Heart left ventricle (tissue), 16 donors: ENCODE results near the gene TRABD2A. TPM values are rescaled to one million over a fixed set of nuclear protein-coding genes. Genes with fewer than 3 reads are reported as not detected.
"Not testable (repeated sequence)": the region's sequence is repeated elsewhere in the genome, so short reads cannot be mapped to it uniquely, and the experiment has no call there.

Source experiments
- ATAC-seq, 4 donors: fragments of 200-7000 bp; cut with Tn5 transposase; one replicate each; pipeline ENCODE4 v1.9.1; 2020 to 2022; ENCODE audit warnings: moderate library complexity in 4 of 4, mild to moderate bottlenecking in 3 of 4, moderate number of reproducible peaks in 1 of 4
- DNase-seq, 5 donors: peaks; one replicate each; pipeline ENCODE4 v3.0.0-alpha.2; 2020
- H3K27ac ChIP-seq, 12 donors: fragments of 200-600 bp; sonication (generic) in 4 of 12; one replicate each; pipeline versions ENCODE4 v1.5.0 to v1.8.0; 2016 to 2022; ENCODE audit warnings: mild to moderate bottlenecking in 2 of 12
- H3K27me3 ChIP-seq, 9 donors: fragments of 200-600 bp; sonication (generic) in 2 of 9; one replicate each; pipeline versions ENCODE4 v1.5.1 to v1.8.0; 2016 to 2022; ENCODE audit warnings: mild to moderate bottlenecking in 3 of 9
- H3K36me3 ChIP-seq, 9 donors: fragments of 200-600 bp; sonication (generic) in 2 of 9; one replicate each; pipeline versions ENCODE4 v1.5.0 to v1.8.0; 2018 to 2022; ENCODE audit warnings: mild to moderate bottlenecking in 2 of 9
- H3K4me1 ChIP-seq, 12 donors: fragments of 200-600 bp; sonication (generic) in 4 of 12; one replicate each; pipeline versions ENCODE4 v1.5.0 to v1.8.0; 2016 to 2022; ENCODE audit warnings: mild to moderate bottlenecking in 3 of 12
- H3K4me3 ChIP-seq, 12 donors: fragments of 200-600 bp; sonication (generic) in 4 of 12; one replicate each; pipeline versions ENCODE4 v1.5.0 to v1.8.0; 2017 to 2022; ENCODE audit warnings: mild to moderate bottlenecking in 9 of 12, moderate library complexity in 4 of 12
- H3K9me3 ChIP-seq, 12 donors: fragments of 200-600 bp; sonication (generic) in 4 of 12; one replicate each; pipeline versions ENCODE4 v1.5.0 to v1.8.0; 2016 to 2022; ENCODE audit warnings: mild to moderate bottlenecking in 1 of 12
- CTCF ChIP-seq, 12 donors: fragments of 200-600 bp; sonication (generic) in 4 of 12; IDR thresholded peaks; one replicate each; pipeline versions ENCODE4 v1.5.0 to v1.8.0; 2018 to 2022; ENCODE audit warnings: antibody characterized with exemption in 12 of 12, mild to moderate bottlenecking in 5 of 12
- POLR2A ChIP-seq, 2 donors: fragments of 450-650 bp; IDR thresholded peaks; one replicate each; pipeline ENCODE4 v1.6.1; 2017; ENCODE audit warnings: antibody characterized with exemption in 2 of 2, mild to moderate bottlenecking in 2 of 2, moderate library complexity in 2 of 2
- WGBS, 4 donors: extraction: QIAGEN DNeasy Blood & Tissue Kit in 2 of 4; methylation state at CpG; one replicate each; pipeline versions ENCODE4 v1.1.5 to v1.1.7; 2013 to 2018; 5-methylcytosine and 5-hydroxymethylcytosine counted together
- intact Hi-C, 10 donors: fragments of 100-400 bp; cut with DNase I; formaldehyde crosslinking; loops; one replicate each; pipeline versions ENCODE4 v1.11.1 to v1.14.2; 2022
- polyA plus RNA-seq, 2 donors: library from polyadenylated mRNA; stranded (reverse); fragments of 200-250 nt; gene quantifications; one replicate each; pipeline ENCODE4 v1.2.3, GENCODE V29; 2013
- total RNA-seq, 9 donors: library from RNA; depleted of rRNA in 2 of 9; stranded (reverse); fragments of >200 nt in 2 of 9; fragmentation: NEBNext Ultra II Directional in 3 of 9; extraction: Animal tissue kit (Norgen Biotek cat#: 25700) in 3 of 9; gene quantifications; one replicate each; pipeline versions ENCODE4 v1.1.0 to v1.2.4, GENCODE V29; 2016 to 2023
- donor health status: ischemic (EF 13 %, LVEDD 7.1; RV severe dilation, severe dysfunction).
- donor health status: healthy with polysubstance abuse.
- donor health status: DM: no; HTN: yes; CAD: no.
- donor health status: DM: no; HTN: no; CAD: no.
- donor health status: ischemic (EF 25% LVEDD 6.9; RV normal size, moderate dysfunction).
- donor health status: ischemic (EF 25% LVEDD 5.7; RV mildly dilated, moderate dysfunction).
- donor health status: healthy.
- donor health status: DM: yes; HTN: yes; CAD: no.
- donor health status: ischemic (EF 35%, LVEDD 5.7; RV mildly dilated, moderate dysfunction).
- donor health status: nonischemic (EF 11% LVEDD 7.7; RV severe dilation, severe dysfunction).
- donor health status: DM: yes; HTN: yes; CAD: no.
- donor health status: PGD.
- donor health status: ischemic (EF 29% LVEDD 5.4; RV normal size, mild dysfunction).
- donor health status: nonischemic (EF 23%, LVEDD 6.1; RV moderate dilation, normal function).

Gene TRABD2A
- total and polyA plus RNA-seq, 11 donors: 0.42 to 3.9 (median 0.97) TPM; not detected in 1

GRCh38 chr2:84778911-84779690 lies 101.8 kb downstream of the TRABD2A start:
- no peak for ATAC-seq
- Histone ChIP-seq H3K36me3 (no peaks in the 10 kb centered on the region), H3K4me1 (peaks cover 0 to 14% (median 0%) of the 10 kb centered on the region in 12 donors), H3K4me3 (no peak overlapping the region), H3K27me3 (no peaks in the 10 kb centered on the region), H3K27ac (no peak overlapping the region), H3K9me3 (peaks cover 0 to 25% (median 13%) of the 10 kb centered on the region in 12 donors)
- no peak for DNase-seq
- 83 to 87% (median 84%) methylated on average over 1 of the region's 1 CpG for WGBS, 4 donors
- intact Hi-C loops: no loop called here
- TF ChIP-seq CTCF (IDR thresholded peaks at IDR 0.05) (no peak), POLR2A (IDR thresholded peaks at IDR 0.05) (no peak)

GRCh38 chr2:84776011-84776410 lies 104.9 kb downstream of the TRABD2A start:
- TF ChIP-seq POLR2A (IDR thresholded peaks at IDR 0.05): no peak
- no peak for TF ChIP-seq CTCF (IDR thresholded peaks at IDR 0.05)
- no peak overlapping the region for H3K4me3 ChIP-seq
- H3K9me3 ChIP-seq: peaks cover 0 to 53% (median 26%) of the 10 kb centered on the region in 12 donors
- no peaks in the 10 kb centered on the region for H3K36me3 ChIP-seq
- H3K27ac ChIP-seq: no peak overlapping the region
- intact Hi-C loops: no loop called here
- ATAC-seq (no peak), DNase-seq (no peak)
- WGBS, 4 donors: 78 to 93% (median 86%) methylated on average over 1 of the region's 1 CpG
- H3K4me1 ChIP-seq: no peaks in the 10 kb centered on the region
- H3K27me3 ChIP-seq: no peaks in the 10 kb centered on the region

- H3K4me1 ChIP-seq, intact Hi-C loops, H3K27me3 ChIP-seq, H3K27ac ChIP-seq, DNase-seq, ATAC-seq, H3K4me3 ChIP-seq, H3K36me3 ChIP-seq: not testable (repeated sequence)
- WGBS, 4 donors: 40 to 64% (median 58%) methylated on average over 3 of the region's 3 CpGs
- peaks cover 0 to 66% (median 34%) of the 10 kb centered on the region in 12 donors for H3K9me3 ChIP-seq
These were observed 107.3 kb downstream of the TRABD2A start for GRCh38 chr2:84773562-84773961.

Other genes starting within 250 kb of the TRABD2A start
- gene TMSB10, start 24.6 kb upstream of the TRABD2A start, total RNA-seq: 1,000 to 10,000 TPM in 3 of 9 donors, 100 to 1,000 TPM in 6; 288 to 3,094 (median 492) TPM
- gene TMSB10, start 24.6 kb upstream of the TRABD2A start, polyA plus RNA-seq: 1,000 to 10,000 TPM in 1 of 2 donors, 100 to 1,000 TPM in 1; 893 to 1,015 TPM
- 100 to 1,000 TPM in 1 of 9 donors, 10 to 100 TPM in 8; 58.9 to 104 (median 85.2) TPM for gene KCMF1, start 90.1 kb upstream of the TRABD2A start, total RNA-seq
- gene KCMF1, start 90.1 kb upstream of the TRABD2A start, polyA plus RNA-seq: 10 to 100 TPM; 10.9 to 59.9 TPM